ENCODE results near the gene GNAT1.

DNA sequence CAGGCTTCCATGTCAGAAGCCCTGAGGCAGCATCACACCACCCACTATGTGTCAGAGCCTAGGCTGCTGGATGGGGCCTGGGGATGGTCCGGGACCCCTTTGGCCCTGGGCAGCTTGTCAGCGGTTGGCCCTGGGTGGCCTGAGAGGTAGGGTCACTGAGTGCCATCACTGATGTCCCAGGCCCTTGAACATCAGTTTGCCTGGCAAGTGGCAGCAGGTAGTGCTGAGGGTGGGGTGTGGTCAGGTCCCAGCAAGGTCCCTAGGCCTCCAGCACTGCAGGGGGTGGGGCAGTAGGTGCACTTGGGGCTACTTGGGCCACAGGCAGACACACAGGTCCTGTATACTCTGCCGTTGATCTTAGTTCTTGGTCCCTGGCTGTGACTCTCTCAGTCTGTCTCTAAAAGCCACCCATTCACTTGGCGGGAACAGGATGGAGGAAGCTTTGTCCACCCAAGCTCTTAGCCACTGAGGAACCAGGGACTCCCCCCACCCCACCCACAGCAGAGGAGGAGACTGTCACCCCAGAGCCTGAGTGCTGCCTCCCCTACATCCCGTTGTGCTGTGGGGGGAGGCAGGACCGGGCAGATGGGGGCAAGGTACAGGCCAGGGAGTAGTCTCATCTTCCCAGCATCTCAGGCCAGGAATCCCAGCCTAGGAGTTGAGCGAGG is 50.4 kb downstream of the GNAT1 start:
- TF ChIP-seq, protein P1, sequence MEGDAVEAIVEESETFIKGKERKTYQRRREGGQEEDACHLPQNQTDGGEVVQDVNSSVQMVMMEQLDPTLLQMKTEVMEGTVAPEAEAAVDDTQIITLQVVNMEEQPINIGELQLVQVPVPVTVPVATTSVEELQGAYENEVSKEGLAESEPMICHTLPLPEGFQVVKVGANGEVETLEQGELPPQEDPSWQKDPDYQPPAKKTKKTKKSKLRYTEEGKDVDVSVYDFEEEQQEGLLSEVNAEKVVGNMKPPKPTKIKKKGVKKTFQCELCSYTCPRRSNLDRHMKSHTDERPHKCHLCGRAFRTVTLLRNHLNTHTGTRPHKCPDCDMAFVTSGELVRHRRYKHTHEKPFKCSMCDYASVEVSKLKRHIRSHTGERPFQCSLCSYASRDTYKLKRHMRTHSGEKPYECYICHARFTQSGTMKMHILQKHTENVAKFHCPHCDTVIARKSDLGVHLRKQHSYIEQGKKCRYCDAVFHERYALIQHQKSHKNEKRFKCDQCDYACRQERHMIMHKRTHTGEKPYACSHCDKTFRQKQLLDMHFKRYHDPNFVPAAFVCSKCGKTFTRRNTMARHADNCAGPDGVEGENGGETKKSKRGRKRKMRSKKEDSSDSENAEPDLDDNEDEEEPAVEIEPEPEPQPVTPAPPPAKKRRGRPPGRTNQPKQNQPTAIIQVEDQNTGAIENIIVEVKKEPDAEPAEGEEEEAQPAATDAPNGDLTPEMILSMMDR (IDR thresholded peaks at IDR 0.05) = no peak
- TF ChIP-seq POLR2A (IDR thresholded peaks at IDR 0.05) = no peak

Measured in thyroid gland (tissue), 4 donors.